Activated naive CD8-positive, alpha-beta T cell treated with anti-CD3 and anti-CD28 coated beads, Interleukin-2, amount 10 ng/mL, durations not matched to agents 7 days and 5 days (primary cell): Measurements from ENCODE around the gene SLC10A6. TPM values are rescaled to one million over a fixed set of nuclear protein-coding genes. Genes with fewer than 3 reads are reported as not detected.

Experiments used
- ATAC-seq: fragments of 150-1000 bp; cut with Tn5 transposase; one replicate; pipeline ENCODE4 v1.10.0; 2021; ENCODE audit warnings: low read depth, moderate library complexity
- POLR2A ChIA-PET: fragments of 350-600 bp; sonication (Branson Sonifier 250); formaldehyde crosslinking; loops from one replicate; lab custom pipeline; 2021; ENCODE audit warnings: antibody characterized with exemption; lab: Charles Lee
- DNase-seq: peaks from one replicate; pipeline ENCODE4 v3.0.0; 2021
- H3K27ac Mint-ChIP-seq: one replicate; pipeline ENCODE4 v1.8.0; 2022; ENCODE audit warnings: mild to moderate bottlenecking, mixed read lengths
- H3K27me3 Mint-ChIP-seq: one replicate; pipeline ENCODE4 v1.8.0; 2022; ENCODE audit warnings: mild to moderate bottlenecking, moderate library complexity, mixed read lengths
- H3K36me3 Mint-ChIP-seq: one replicate; pipeline ENCODE4 v1.8.0; 2021; ENCODE audit warnings: mild to moderate bottlenecking, mixed read lengths
- H3K4me1 Mint-ChIP-seq: one replicate; pipeline ENCODE4 v1.8.0; 2021; ENCODE audit warnings: mixed read lengths
- H3K4me3 Mint-ChIP-seq: one replicate; pipeline ENCODE4 v1.8.0; 2022; ENCODE audit warnings: mild to moderate bottlenecking, moderate library complexity, mixed read lengths
- H3K9me3 Mint-ChIP-seq: one replicate; pipeline ENCODE4 v1.8.0; 2021; ENCODE audit warnings: mixed read lengths
- total RNA-seq, 2 experiments: library from RNA; stranded (reverse); gene quantifications; one replicate each; pipeline ENCODE4 v1.2.3, GENCODE V29; 2021

Gene SLC10A6
- not detected for total RNA-seq

DNA sequence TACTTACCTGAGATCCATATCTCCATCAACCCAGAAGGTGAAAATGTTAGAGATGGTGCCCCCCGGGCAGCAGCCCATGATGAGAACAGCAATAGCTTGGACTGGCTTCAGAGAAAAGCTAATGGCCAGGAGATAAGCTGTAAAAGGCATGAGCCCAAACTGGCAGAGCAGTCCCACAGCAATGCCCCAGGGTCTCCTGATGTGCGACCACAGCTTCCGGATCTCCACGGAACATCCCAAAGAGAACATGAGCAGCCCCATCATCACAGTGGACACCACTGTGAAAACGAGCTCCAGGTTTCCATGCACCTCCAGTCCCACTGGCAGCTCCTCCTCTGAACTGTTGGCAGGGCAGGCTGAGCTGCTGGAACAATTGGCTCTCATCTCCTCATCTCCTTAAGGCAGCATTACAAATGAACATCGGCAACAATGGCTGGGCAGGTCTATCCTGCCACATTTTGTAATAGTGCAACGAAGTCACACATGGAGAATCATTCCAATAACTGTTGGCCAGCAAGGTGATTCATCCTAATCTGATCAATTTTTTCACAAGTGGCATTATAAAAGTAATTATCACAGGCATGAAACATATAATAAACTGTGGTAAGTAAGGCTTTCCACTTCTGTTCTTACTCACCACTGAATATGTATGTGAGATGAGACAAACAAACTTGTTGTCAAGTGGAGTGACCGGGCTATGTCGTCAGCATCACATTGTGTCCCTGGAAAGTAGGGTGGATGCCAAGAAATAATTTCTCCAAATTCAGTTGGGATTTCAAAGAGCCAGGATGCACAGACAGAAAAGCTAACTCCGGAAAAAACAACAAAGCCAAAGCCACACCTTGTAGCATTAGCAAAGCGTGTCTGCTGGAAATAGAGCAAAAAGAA, at the start of gene SLC10A6:
Gene SLC10A6, minus strand, starts transcription at position 653 of the 888 bp plus-strand sequence. Its CDS starts 269 bp downstream, at position 384.
- POLR2A ChIA-PET, result no interaction called here
- H3K27me3 Mint-ChIP-seq, result peaks cover 2% of the 10 kb centered on the region
- H3K9me3 Mint-ChIP-seq, result no peaks in the 10 kb centered on the region
- no peaks in the 10 kb centered on the region for H3K36me3 Mint-ChIP-seq
- H3K27ac Mint-ChIP-seq, result no peak within 1 kb of the TSS
- no peak for ATAC-seq
- no peak within 1 kb of the TSS for H3K4me3 Mint-ChIP-seq
- no peak for DNase-seq
- no peaks in the 10 kb centered on the region for H3K4me1 Mint-ChIP-seq

DNA sequence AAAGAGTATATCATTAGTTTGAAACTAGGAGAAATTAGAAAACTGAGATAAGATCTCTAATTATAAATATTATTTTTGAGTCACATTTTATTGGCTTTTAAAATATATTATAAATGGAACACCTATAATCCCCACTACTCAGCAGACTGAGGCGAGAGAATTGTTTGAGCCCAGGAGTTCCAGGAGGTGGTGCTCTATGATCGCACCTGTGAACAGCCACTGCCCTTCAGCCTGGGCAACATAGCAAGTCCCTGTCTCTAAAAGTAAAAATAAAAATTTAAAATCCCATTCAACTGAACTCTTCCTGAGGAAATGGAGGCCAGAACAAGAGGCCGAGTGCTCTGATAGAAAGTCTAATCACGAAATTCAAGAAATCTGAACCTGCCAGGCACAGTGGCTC, 49.4 kb upstream of the SLC10A6 start:
- POLR2A ChIA-PET, result no interaction called here
- DNase-seq, result no peak
- H3K4me3 Mint-ChIP-seq, result no peak overlapping the region
- no peak overlapping the region for H3K27ac Mint-ChIP-seq
- peaks cover 5% of the 10 kb centered on the region for H3K27me3 Mint-ChIP-seq
- ATAC-seq, result no peak
- no peaks in the 10 kb centered on the region for H3K4me1 Mint-ChIP-seq
- H3K36me3 Mint-ChIP-seq, result no peaks in the 10 kb centered on the region
- H3K9me3 Mint-ChIP-seq, result no peaks in the 10 kb centered on the region

DNA sequence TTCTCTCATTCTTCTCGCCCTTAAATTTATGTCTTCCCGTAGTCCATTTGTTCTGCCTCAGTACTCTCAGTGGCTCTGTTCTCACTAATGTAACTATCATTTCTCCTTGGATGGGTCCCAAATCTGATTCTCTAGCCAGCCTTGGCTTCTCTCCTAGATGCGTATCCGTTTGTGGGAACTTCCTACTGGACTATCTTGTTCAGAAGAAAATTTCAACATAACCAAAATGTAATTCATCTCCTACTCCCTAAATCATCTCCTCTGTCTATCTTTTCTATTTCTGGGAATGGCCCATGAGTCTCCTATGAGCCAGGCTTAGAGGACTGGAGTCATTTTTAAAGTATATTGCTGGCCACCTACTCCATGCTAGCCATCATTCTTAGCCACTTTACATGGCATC, 47.4 kb upstream of the SLC10A6 start:
- Mint-ChIP-seq H3K27me3 (peaks cover 11% of the 10 kb centered on the region), H3K4me3 (no peak overlapping the region), H3K27ac (no peak overlapping the region), H3K4me1 (peaks cover 1% of the 10 kb centered on the region), H3K9me3 (no peaks in the 10 kb centered on the region), H3K36me3 (no peaks in the 10 kb centered on the region)
- ATAC-seq (no peak), DNase-seq (no peak)
- POLR2A ChIA-PET, result no interaction called here

GRCh38 chr4:86895692-86896488, 46.7 kb upstream of the SLC10A6 start:
- POLR2A ChIA-PET, result no interaction called here
- Mint-ChIP-seq H3K4me1 (peaks cover 5% of the 10 kb centered on the region), H3K9me3 (no peaks in the 10 kb centered on the region), H3K27me3 (peaks cover 17% of the 10 kb centered on the region), H3K36me3 (no peaks in the 10 kb centered on the region), H3K27ac (no peak overlapping the region), H3K4me3 (no peak overlapping the region)
- no peak for DNase-seq
- peak; percentile 35 for ATAC-seq

DNA sequence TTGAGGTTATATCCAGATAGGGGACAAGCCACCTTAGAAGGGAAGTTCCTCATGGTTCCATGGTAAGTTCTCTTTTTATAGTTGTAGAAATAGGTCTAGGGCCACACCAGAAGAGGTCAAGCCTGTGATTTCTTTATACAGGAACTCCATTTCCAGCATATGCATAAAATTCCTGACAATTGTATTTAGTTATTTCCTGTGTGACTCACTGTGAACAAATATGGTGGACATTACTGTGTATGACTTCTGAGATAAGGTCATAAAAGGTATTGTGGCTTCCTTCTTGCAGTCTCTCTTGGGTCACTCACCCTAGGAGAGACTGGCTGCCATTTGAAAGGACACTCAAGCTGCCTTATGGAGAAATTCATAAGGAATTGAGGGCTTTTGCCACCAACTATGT, 45.3 kb upstream of the SLC10A6 start:
- Mint-ChIP-seq H3K4me3 (no peak overlapping the region), H3K9me3 (no peaks in the 10 kb centered on the region), H3K36me3 (no peaks in the 10 kb centered on the region), H3K4me1 (peaks cover 5% of the 10 kb centered on the region), H3K27me3 (peaks cover 22% of the 10 kb centered on the region), H3K27ac (no peak overlapping the region)
- no peak for ATAC-seq
- POLR2A ChIA-PET, result no interaction called here
- no peak for DNase-seq

- no peak for DNase-seq
- ATAC-seq, result no peak
- H3K9me3 Mint-ChIP-seq, result no peaks in the 10 kb centered on the region
- H3K27me3 Mint-ChIP-seq, result peaks cover 25% of the 10 kb centered on the region
- H3K36me3 Mint-ChIP-seq, result no peaks in the 10 kb centered on the region
- no peak overlapping the region for H3K27ac Mint-ChIP-seq
- POLR2A ChIA-PET, result no interaction called here
- no peak overlapping the region for H3K4me3 Mint-ChIP-seq
- peaks cover 5% of the 10 kb centered on the region for H3K4me1 Mint-ChIP-seq
Observed at GRCh38 chr4:86893136-86893535, 44.0 kb upstream of the SLC10A6 start.

GRCh38 chr4:86892636-86892960, 43.4 kb upstream of the SLC10A6 start:
- ATAC-seq (no peak), DNase-seq (no peak)
- Mint-ChIP-seq H3K27me3 (peaks cover 25% of the 10 kb centered on the region), H3K27ac (no peak overlapping the region), H3K36me3 (no peaks in the 10 kb centered on the region), H3K4me1 (peaks cover 5% of the 10 kb centered on the region), H3K4me3 (peak overlapping the region; percentile 76), H3K9me3 (no peaks in the 10 kb centered on the region)
- POLR2A ChIA-PET, result no interaction called here

DNA sequence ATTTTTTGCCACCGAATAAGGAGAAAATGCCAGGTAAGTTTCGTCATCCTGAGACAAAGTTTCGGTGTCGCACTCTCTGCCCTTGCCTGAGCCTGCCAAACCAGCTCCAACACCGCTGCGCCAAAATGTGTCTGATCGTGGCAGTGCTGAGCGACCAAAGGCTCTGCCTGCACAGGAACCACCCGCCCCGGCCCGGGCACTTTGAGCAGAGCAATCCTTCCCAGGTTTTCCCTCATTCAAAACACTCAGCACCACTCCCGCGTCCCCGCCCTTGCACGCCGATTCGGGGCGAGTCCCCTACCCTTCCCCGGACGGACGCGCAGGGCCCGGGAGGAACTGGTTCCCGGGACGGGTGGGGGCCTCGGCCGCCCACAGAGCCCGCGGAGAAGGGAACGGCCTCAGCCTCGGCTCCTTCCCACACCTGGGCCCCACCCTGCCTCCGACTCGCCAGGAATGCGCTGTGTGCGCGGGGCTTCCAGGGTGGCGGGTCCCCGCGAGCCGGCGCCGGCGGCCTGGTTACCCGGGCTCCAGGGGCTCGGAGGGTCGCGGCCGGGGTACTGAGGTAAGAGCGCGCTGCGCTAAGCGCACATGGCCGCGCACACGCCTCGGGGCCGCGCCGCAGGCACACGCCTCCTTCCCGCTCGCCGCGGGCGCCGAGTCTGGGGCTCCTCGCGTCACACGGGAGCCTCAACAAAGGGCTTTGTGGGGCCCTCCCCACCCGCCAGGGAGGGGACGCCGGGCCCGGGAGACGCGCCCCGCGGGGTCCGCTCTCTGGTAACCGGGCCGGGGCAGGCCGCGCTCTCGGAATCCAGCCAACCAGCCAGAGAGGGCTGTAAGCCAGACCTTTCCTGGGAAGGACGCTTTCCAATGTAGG, 42.8 kb upstream of the SLC10A6 start, which contains the start of gene C4orf36:
Gene C4orf36, minus strand, starts transcription at position 661 of the 874 bp plus-strand sequence. CDS start 902 bp downstream, outside the sequence.
- H3K36me3 Mint-ChIP-seq, result no peaks in the 10 kb centered on the region
- H3K27me3 Mint-ChIP-seq, result peaks cover 25% of the 10 kb centered on the region
- H3K4me3 Mint-ChIP-seq, result peak within 1 kb of the TSS; percentile 76
- ATAC-seq (peak; percentile 76), DNase-seq (peak; percentile 58)
- H3K4me1 Mint-ChIP-seq, result peaks cover 5% of the 10 kb centered on the region
- no peak within 1 kb of the TSS for H3K27ac Mint-ChIP-seq
- POLR2A ChIA-PET, result no interaction called here
- H3K9me3 Mint-ChIP-seq, result no peaks in the 10 kb centered on the region

GRCh38 chr4:86890790-86891189, 41.6 kb upstream of the SLC10A6 start:
- Mint-ChIP-seq H3K4me3 (peak overlapping the region; percentile 46), H3K27me3 (peaks cover 25% of the 10 kb centered on the region), H3K27ac (no peak overlapping the region), H3K9me3 (no peaks in the 10 kb centered on the region), H3K36me3 (no peaks in the 10 kb centered on the region), H3K4me1 (peaks cover 5% of the 10 kb centered on the region)
- ATAC-seq (no peak), DNase-seq (no peak)
- POLR2A ChIA-PET, result no interaction called here

DNA sequence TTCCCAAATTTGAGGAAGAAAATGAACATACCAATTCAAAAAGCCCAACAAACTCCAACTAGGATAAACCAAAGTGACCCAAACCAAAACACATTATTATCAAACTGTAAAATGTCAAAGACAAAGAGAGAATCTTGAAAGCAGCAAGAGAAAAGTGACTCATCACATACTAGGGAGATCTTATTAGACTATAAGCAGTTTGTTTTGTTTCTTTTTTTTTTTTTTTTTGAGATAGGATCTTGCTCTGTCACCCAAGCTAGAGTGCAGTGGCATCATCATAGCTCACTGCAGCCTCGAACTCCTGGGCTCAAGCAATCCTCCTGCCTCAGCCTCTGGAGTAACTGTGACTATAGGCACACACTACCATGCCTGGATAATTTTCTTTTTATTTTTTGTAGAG, 30.5 kb upstream of the SLC10A6 start:
- H3K4me3 Mint-ChIP-seq, result no peak overlapping the region
- H3K9me3 Mint-ChIP-seq, result peaks cover 6% of the 10 kb centered on the region
- DNase-seq, result no peak
- no peak overlapping the region for H3K27ac Mint-ChIP-seq
- ATAC-seq, result no peak
- no peaks in the 10 kb centered on the region for H3K4me1 Mint-ChIP-seq
- H3K27me3 Mint-ChIP-seq, result no peaks in the 10 kb centered on the region
- POLR2A ChIA-PET, result no interaction called here
- H3K36me3 Mint-ChIP-seq, result no peaks in the 10 kb centered on the region

GRCh38 chr4:86878640-86879039, 29.5 kb upstream of the SLC10A6 start:
- ATAC-seq (no peak), DNase-seq (no peak)
- peaks cover 6% of the 10 kb centered on the region for H3K9me3 Mint-ChIP-seq
- H3K4me1 Mint-ChIP-seq, result no peaks in the 10 kb centered on the region
- no peaks in the 10 kb centered on the region for H3K27me3 Mint-ChIP-seq
- H3K36me3 Mint-ChIP-seq, result no peaks in the 10 kb centered on the region
- H3K4me3 Mint-ChIP-seq, result no peak overlapping the region
- no peak overlapping the region for H3K27ac Mint-ChIP-seq
- POLR2A ChIA-PET, result no interaction called here

- H3K4me3 Mint-ChIP-seq, result no peak overlapping the region
- DNase-seq (no peak), ATAC-seq (no peak)
- peaks cover 6% of the 10 kb centered on the region for H3K9me3 Mint-ChIP-seq
- no peaks in the 10 kb centered on the region for H3K27me3 Mint-ChIP-seq
- POLR2A ChIA-PET, result no interaction called here
- H3K27ac Mint-ChIP-seq, result no peak overlapping the region
- H3K36me3 Mint-ChIP-seq, result no peaks in the 10 kb centered on the region
- H3K4me1 Mint-ChIP-seq, result no peaks in the 10 kb centered on the region
Observed at GRCh38 chr4:86876894-86877685, 27.9 kb upstream of the SLC10A6 start.
